NT2/D1 (cell line): ENCODE measurements around the gene MNX1.

Experiments used
- SUZ12 ChIP-seq: IDR thresholded peaks from 2 replicates; pipeline ENCODE4 v1.6.1; 2011; ENCODE audit not compliant: insufficient read length, insufficient read depth; ENCODE audit errors: extremely low read depth
- YY1 ChIP-seq: IDR thresholded peaks from 2 replicates; pipeline ENCODE4 v1.6.1; 2011; ENCODE audit not compliant: insufficient read length, insufficient read depth

- TF ChIP-seq SUZ12 = peak; percentile 83
- no peak for TF ChIP-seq YY1
These were observed 10.8 kb upstream of the MNX1 start for GRCh38 chr7:157021071-157021870.
